CD4-positive, alpha-beta T cell treated with Interleukin-15 for 4 hours (primary cell): ENCODE data around the gene LCA5L.
"Not testable (repeated sequence)": the region's sequence is repeated elsewhere in the genome, so short reads cannot be mapped to it uniquely, and the experiment has no call there.

ENCODE experiments used
- DNase-seq: peaks from one replicate; pipeline ENCODE4 v3.0.0-alpha.2; 2020; ENCODE audit warnings: low spot score

LCA5L gene

GRCh38 chr21:39387461-39388037 is 58.0 kb downstream of the LCA5L start:
- peak; percentile 91 for DNase-seq

GRCh38 chr21:39386899-39387298 is 58.7 kb downstream of the LCA5L start:
- no peak for DNase-seq

GRCh38 chr21:39386194-39386593 is 59.4 kb downstream of the LCA5L start:
- DNase-seq, result no peak

GRCh38 chr21:39385299-39386145 is 60.1 kb downstream of the LCA5L start:
- peak; percentile 46 for DNase-seq

- DNase-seq, result no peak
Observed at GRCh38 chr21:39384674-39385298, 60.8 kb downstream of the LCA5L start.

GRCh38 chr21:39382096-39382495 is 63.5 kb downstream of the LCA5L start:
- DNase-seq, result not testable (repeated sequence)

GRCh38 chr21:39381009-39381408 is 64.6 kb downstream of the LCA5L start:
- DNase-seq, result no peak

GRCh38 chr21:39379986-39380891 is 65.3 kb downstream of the LCA5L start:
- DNase-seq, result peak; percentile 92

- DNase-seq, result no peak
Observed at GRCh38 chr21:39377444-39378050, 68.0 kb downstream of the LCA5L start.

GRCh38 chr21:39375446-39375845 is 70.1 kb downstream of the LCA5L start:
- no peak for DNase-seq

- DNase-seq, result no peak
Observed at GRCh38 chr21:39374046-39374445, 71.5 kb downstream of the LCA5L start.

DNA sequence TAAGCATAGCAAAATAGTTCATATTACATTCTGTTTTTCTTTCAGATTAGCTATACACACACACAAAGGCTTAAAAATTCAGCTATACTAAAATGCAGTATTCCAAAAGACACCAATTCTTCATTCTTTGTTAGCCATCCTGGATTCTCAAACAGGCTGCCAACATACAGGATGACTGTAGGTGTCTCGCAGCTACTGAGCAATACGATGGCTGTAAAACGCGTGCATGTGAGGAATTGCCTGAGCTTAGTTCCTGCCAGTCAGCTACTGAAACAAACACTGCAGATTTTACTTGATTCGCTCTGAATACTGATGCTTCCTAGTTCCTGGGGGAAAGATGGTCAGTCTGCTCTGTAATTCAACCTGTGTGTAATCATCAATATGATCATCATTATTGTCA is 71.9 kb downstream of the LCA5L start:
- DNase-seq, result no peak

GRCh38 chr21:39369896-39370288 is 75.7 kb downstream of the LCA5L start:
- DNase-seq, result not testable (repeated sequence)

DNA sequence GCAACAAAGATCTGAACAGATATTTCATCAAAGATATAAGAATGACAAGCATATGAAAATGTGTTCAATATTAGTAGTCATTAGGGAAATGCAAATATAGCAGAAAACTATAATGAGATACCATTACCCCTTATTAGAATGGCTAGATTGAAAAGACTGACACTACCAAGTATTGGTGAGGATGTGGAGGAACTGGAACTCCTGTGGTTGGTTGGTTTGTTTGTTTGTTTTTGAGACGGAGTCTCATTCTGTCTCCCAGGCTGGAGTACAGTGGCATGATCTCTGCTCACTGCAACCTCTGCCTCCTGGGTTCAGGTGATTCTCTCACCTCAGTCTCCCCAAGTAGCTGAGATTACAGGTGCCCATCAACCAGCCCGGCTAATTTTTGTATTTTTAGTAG is 77.8 kb downstream of the LCA5L start:
- DNase-seq, result no peak

DNA sequence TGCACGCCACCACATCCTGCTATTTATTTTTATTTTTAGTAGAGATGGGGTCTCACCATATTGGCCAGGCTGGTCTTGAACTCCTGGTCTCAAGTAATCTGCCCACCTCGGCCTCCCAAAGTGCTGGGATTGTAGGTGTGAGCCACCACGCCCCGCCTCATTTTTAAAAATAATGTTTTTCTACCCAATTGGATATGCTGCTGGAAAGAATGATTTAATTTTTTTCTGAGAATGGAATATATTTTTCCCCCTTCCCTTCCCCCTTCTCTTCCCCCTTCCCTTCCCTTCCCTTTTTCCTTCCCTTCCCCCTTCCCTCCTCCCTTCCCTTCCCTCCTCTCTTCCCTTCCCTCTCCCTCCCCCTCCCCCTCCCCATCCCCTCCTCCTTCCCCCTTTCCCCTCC is 79.0 kb downstream of the LCA5L start:
- no peak for DNase-seq

DNA sequence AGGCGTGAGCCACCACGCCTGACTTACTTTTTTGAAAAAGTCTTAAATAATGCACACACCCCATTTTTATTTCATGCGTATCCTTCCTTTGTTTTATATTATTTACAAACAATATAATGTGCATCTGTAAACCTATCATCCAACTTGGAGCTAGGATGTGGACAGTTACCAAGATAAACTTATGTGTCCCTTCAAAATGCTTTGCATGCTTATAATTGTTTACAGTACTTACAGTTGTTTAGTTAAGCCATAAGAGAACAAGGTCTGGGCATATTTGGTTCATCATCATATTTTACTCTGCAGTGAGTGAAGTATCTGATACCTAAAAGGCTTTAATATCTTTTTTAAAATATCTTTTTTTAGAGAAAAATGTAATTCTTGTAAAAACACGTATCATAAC is 80.6 kb downstream of the LCA5L start:
- no peak for DNase-seq

DNA sequence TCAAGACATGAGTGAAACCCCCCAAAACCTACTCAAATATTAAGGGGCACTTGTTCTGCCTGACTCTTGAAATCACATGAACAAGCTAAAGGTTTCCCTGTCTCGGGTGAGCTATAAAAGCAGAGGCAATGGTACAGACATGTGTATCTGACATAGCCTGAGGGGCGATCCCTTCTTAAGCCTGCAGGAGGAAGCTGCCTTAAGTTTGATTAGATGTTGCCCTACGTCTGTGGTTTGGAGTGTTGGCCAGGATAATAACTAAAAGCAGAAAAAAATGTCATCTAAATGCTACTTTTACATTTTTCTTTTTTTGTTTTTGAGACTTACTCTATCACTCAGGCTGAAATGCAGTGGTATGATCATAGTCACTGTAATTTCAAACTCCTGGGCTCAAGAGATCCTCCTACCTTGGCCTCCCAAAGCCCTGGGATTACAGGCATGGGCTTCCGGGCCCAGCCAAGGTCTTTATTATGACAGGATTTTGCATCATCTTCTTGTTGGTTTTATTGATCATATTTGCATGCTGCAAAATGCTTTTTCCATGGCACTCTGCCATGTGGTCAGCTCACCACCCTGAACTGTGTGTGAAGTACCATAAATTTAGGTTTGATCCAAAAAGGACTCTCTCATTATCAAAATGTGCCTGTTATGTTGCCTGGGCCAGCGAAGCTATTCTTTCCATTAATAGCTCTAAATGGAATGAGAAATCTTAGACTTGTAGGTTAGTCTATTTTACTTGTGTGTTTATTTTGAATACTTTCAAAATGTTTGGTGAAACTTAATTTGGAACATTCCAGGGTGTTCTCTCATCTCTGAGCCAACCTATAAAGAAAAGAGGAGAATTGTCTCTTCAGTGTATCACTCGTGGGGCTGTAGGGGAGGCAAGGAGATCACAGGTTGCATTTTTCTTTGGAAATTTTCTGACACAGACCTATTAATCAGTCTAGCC is 81.7 kb downstream of the LCA5L start:
- no peak for DNase-seq

DNA sequence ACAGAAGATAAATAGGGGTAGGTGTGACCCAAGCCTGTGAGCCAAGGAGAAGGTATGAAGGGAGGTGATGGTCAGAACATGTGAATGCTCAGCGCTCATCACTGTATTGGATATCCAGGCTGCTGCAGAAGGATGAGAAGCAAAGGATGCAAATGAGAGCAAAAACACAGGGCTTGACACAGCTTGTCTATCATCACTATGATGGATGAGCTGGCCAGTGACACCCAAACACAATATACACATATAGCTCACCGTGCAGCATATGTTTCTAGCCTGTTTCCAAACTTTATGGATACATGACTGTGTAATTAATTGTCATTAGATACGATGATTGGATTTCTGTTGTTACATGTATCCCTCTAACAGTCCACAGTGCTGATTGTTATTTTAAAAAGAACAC is 82.8 kb downstream of the LCA5L start:
- no peak for DNase-seq

DNA sequence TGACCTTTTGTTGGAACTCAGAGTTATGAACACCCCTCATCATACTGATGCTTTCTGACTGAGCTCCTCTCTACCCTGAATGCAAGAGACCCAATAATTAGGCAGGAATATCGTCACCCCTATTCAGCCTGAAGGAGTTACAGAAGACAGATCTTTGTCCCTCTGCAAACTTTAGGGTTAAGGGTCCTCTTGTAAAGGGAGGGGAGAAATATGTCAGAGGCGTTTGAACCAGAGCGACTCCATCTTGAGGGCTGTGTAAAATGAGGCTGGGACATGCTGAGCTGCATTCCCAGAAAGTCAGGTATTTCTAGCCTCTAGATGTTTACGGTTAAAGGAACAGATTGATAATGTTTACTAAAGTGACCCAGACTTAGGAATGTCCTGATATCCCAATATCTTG is 86.2 kb downstream of the LCA5L start:
- no peak for DNase-seq
